ENCODE data around the gene FAM186B.

- TF ChIP-seq CTCF (IDR thresholded peaks at IDR 0.05) (no peak), POLR2A (IDR thresholded peaks at IDR 0.05) (no peak)
These were observed 66.7 kb downstream of the FAM186B start, which contains the start of gene KCNH3 for GRCh38 chr12:49538510-49539403.

All from right lobe of liver (tissue), 4 donors.